ENCODE measurements around the gene THSD1. TPM values are rescaled to one million over a fixed set of nuclear protein-coding genes. Genes with fewer than 3 reads are reported as not detected.
"Not testable (repeated sequence)": the region's sequence is repeated elsewhere in the genome, so short reads cannot be mapped to it uniquely, and the experiment has no call there.

THSD1 gene
- total and polyA plus RNA-seq, 7 experiments from 2014 or later, result 0.12 to 0.54 (median 0.29) TPM

DNA sequence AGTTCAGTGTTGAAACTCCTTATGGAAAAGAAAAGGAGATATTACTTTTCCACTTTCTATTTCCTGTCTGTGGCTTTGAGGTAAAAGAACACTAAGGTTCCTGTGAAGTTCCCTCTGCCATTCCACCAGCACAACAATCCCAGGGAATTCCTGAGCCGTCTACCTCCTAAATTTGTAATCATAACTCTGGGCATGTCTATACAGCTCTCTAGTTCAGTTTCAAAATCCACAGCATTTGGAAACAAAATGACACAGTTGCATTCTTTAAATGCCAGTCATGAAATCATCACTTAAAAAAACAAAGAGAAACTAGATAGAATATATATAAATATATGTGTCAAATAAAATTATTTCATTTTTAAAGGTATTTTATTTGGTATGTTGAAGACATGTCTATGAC is 9.0 kb upstream of the THSD1 start:
- H3K36me3 ChIP-seq (ENCODE audit: control insufficient read depth in 2 of 3, insufficient read depth in 3 of 3, low read length in 3 of 3), result peaks cover 0 to 36% (median 4%) of the 10 kb centered on the region in 3 experiments
- H3K4me3 Mint-ChIP-seq, result no peak overlapping the region
- H3K27ac ChIP-seq (ENCODE audit: low read depth, low read length), result no peak overlapping the region
- DNase-seq (no peak), ATAC-seq (no peak)
- no peak overlapping the region for H3K4me3 ChIP-seq (ENCODE audit: low read length)
- no peaks in the 10 kb centered on the region for H3K9me3 ChIP-seq (ENCODE audit: control insufficient read depth in 2 of 3, low read length in 3 of 3)
- no peaks in the 10 kb centered on the region for H3K9me3 Mint-ChIP-seq
- ChIA-PET POLR2A (no interaction called here), CTCF (no interaction called here)
- H3K27me3 ChIP-seq (ENCODE audit: control insufficient read depth in 2 of 2, insufficient read depth in 2 of 2, low read length in 2 of 2), result no peaks in the 10 kb centered on the region
- intact Hi-C loops (cut with micrococcal nuclease), result loop anchor here in 1 of 2 donors (5.0 kb wide), 1 partner anchor 37 kb away; the partner anchor contains the start of gene VPS36
- no peaks in the 10 kb centered on the region for H3K4me1 ChIP-seq (ENCODE audit: control insufficient read depth in 2 of 2, insufficient read depth in 2 of 2, low read length in 2 of 2)
- peaks cover 0 to 2% (median 0%) of the 10 kb centered on the region in 7 donors for H3K4me1 Mint-ChIP-seq
- peaks cover 13 to 57% (median 28%) of the 10 kb centered on the region in 5 donors for H3K36me3 Mint-ChIP-seq
- H3K27ac Mint-ChIP-seq, result no peak overlapping the region
- H3K27me3 Mint-ChIP-seq, result no peaks in the 10 kb centered on the region

DNA sequence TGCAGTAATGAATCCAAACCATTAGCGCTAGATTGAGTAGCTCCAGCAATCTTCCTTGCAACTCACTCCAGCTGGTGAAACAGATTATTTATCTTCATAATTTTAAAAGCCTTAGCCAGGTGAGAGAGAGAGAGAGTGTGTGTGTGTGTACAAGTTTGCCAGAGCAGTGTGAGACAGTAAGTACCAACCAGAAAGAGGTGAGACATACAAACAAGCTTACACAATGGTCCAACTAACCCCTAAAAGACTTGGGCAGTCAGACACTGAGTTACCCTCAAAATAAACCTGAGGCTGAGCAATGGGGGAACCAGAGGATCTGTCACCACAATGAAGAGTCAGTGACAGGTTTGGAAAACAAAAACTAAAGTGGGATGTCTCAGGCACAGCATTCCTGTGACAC is 8.1 kb upstream of the THSD1 start:
- Mint-ChIP-seq H3K36me3 (peaks cover 10 to 51% (median 22%) of the 10 kb centered on the region in 5 donors), H3K4me3 (no peak overlapping the region), H3K27ac (no peak overlapping the region), H3K4me1 (no peaks in the 10 kb centered on the region), H3K9me3 (no peaks in the 10 kb centered on the region), H3K27me3 (no peaks in the 10 kb centered on the region)
- no peaks in the 10 kb centered on the region for H3K27me3 ChIP-seq (ENCODE audit: control insufficient read depth in 2 of 2, insufficient read depth in 2 of 2, low read length in 2 of 2)
- DNase-seq, result no peak
- H3K9me3 ChIP-seq (ENCODE audit: control insufficient read depth in 2 of 3, low read length in 3 of 3), result no peaks in the 10 kb centered on the region
- no peaks in the 10 kb centered on the region for H3K4me1 ChIP-seq (ENCODE audit: control insufficient read depth in 2 of 2, insufficient read depth in 2 of 2, low read length in 2 of 2)
- ChIA-PET POLR2A (no interaction called here), CTCF (no interaction called here)
- peaks cover 0 to 32% (median 3%) of the 10 kb centered on the region in 3 experiments for H3K36me3 ChIP-seq (ENCODE audit: control insufficient read depth in 2 of 3, insufficient read depth in 3 of 3, low read length in 3 of 3)
- no peak for ATAC-seq
- no peak overlapping the region for H3K4me3 ChIP-seq (ENCODE audit: low read length)
- intact Hi-C loops (cut with micrococcal nuclease), result no loop called here
- no peak overlapping the region for H3K27ac ChIP-seq (ENCODE audit: low read depth, low read length)

DNA sequence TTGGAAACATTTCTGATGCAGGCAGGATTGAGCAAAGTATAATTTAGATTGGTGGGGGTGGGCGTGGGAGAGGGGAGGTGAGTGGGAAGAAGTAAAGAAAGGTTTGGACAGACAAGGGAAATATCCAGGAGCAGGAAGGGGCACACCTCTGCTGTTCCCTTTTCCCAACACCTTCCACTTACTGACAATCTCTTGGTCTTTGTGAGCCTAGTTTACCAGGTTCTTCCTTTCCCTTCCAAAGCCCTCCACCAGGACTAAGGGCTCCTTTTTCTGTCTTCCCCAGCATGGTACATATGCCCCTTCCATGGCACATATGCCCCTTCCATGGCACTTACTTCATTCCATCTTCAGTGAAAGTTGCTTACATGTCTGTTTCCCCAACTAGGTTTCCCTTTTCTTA is 6.2 kb upstream of the THSD1 start:
- H3K9me3 Mint-ChIP-seq, result no peaks in the 10 kb centered on the region
- peaks cover 9 to 42% (median 22%) of the 10 kb centered on the region in 5 donors for H3K36me3 Mint-ChIP-seq
- ChIA-PET POLR2A (no interaction called here), CTCF (no interaction called here)
- Histone ChIP-seq H3K27me3 (ENCODE audit: control insufficient read depth in 2 of 2, insufficient read depth in 2 of 2, low read length in 2 of 2) (no peaks in the 10 kb centered on the region), H3K4me3 (ENCODE audit: low read length) (no peak overlapping the region), H3K27ac (ENCODE audit: low read depth, low read length) (no peak overlapping the region), H3K4me1 (ENCODE audit: control insufficient read depth in 2 of 2, insufficient read depth in 2 of 2, low read length in 2 of 2) (no peaks in the 10 kb centered on the region), H3K9me3 (ENCODE audit: control insufficient read depth in 2 of 3, low read length in 3 of 3) (no peaks in the 10 kb centered on the region), H3K36me3 (ENCODE audit: control insufficient read depth in 2 of 3, insufficient read depth in 3 of 3, low read length in 3 of 3) (peaks cover 0 to 28% (median 0%) of the 10 kb centered on the region in 3 experiments)
- ATAC-seq (no peak), DNase-seq (no peak)
- intact Hi-C loops (cut with micrococcal nuclease), result no loop called here
- H3K27ac Mint-ChIP-seq, result no peak overlapping the region
- peaks cover 0 to 2% (median 0%) of the 10 kb centered on the region in 5 donors for H3K27me3 Mint-ChIP-seq
- H3K4me1 Mint-ChIP-seq, result no peaks in the 10 kb centered on the region
- H3K4me3 Mint-ChIP-seq, result no peak overlapping the region

DNA sequence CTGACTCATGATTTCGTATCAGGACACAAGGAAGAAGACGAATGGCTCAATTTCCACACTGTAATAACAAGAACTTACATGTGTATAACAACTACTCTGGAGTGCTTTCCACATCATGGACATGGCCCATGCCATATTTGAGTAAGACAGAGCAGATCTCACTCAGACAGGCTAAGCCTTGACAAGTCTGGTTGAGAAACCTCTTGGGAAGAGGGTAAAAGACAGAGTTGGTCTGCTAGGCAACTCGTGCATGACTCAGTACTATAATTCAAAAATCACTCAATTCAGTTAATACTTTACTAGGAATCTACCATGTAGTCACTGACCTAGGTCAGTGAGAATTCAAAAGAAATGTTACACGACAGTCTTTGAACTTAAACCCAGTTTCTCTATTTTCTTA is 5.7 kb upstream of the THSD1 start:
- Histone ChIP-seq H3K27ac (ENCODE audit: low read depth, low read length) (no peak overlapping the region), H3K27me3 (ENCODE audit: control insufficient read depth in 2 of 2, insufficient read depth in 2 of 2, low read length in 2 of 2) (no peaks in the 10 kb centered on the region), H3K36me3 (ENCODE audit: control insufficient read depth in 2 of 3, insufficient read depth in 3 of 3, low read length in 3 of 3) (peaks cover 0 to 28% (median 0%) of the 10 kb centered on the region in 3 experiments), H3K4me1 (ENCODE audit: control insufficient read depth in 2 of 2, insufficient read depth in 2 of 2, low read length in 2 of 2) (no peaks in the 10 kb centered on the region), H3K4me3 (ENCODE audit: low read length) (no peak overlapping the region), H3K9me3 (ENCODE audit: control insufficient read depth in 2 of 3, low read length in 3 of 3) (no peaks in the 10 kb centered on the region)
- H3K36me3 Mint-ChIP-seq, result peaks cover 10 to 38% (median 19%) of the 10 kb centered on the region in 5 donors
- no peak overlapping the region for H3K4me3 Mint-ChIP-seq
- H3K27me3 Mint-ChIP-seq, result peaks cover 0 to 3% (median 0%) of the 10 kb centered on the region in 5 donors
- no peak for ATAC-seq
- H3K9me3 Mint-ChIP-seq, result peaks cover 0 to 3% (median 0%) of the 10 kb centered on the region in 11 donors
- POLR2A ChIA-PET, result no interaction called here
- peaks cover 0 to 1% (median 0%) of the 10 kb centered on the region in 7 donors for H3K4me1 Mint-ChIP-seq
- intact Hi-C loops (cut with micrococcal nuclease), result no loop called here
- CTCF ChIA-PET, result no interaction called here
- H3K27ac Mint-ChIP-seq, result no peak overlapping the region
- DNase-seq, result no peak

DNA sequence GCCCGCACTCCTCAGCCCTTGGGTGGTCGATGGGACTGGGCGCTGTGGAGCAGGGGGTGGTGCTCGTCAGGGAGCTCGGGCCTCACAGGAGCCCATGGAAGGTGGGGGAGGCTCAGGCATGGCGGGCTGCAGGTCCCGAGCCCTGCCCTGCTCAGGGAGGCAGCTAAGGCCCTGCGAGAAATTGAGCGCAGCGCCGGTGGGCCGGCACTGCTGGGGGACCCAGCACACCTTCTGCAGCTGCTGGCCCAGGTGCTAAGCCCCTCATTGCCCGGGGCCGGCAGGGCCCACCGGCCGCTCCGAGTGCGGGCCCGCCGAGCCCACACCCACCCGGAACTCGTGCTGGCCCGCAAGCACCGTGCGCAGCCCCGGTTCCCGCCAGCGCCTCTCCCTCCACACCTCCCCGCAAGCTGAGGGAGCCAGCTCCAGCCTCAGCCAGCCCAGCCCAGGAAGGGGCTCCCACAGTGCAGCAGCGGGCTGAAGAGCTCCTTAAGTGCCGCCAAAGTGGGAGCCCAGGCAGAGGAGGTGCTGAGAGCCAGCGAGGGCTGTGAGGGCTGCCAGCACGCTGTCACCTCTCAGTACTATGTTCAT is 2.2 kb upstream of the THSD1 start:
- intact Hi-C loops (cut with micrococcal nuclease), result loop anchor here in 1 of 2 donors (5.0 kb wide), 1 partner anchor 396 kb away; the partner anchor contains the start of genes ALG11 and ATP7B
- H3K9me3 Mint-ChIP-seq, result not testable (repeated sequence)

DNA sequence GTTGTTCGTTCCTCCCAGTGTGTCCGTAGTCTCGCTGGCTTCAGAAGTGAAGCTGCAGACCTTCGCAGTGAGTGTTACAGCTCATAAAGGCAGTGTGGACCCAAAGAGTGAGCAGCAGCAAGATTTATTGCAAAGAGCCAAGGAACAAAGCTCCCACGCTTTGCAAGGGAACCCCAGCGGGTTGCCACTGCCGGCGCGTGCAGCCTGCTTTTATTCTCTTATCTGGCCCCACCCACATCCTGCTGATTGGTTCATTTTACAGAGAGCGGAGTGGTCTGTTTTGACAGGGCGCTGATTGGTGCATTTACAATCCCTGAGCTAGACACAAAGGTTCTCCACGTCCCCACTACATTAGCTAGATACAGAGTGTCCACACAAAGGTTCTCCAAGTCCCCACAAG is 1.5 kb upstream of the THSD1 start:
- H3K27ac Mint-ChIP-seq; H3K27ac ChIP-seq (ENCODE audit: low read depth, low read length); H3K36me3 ChIP-seq (ENCODE audit: control insufficient read depth in 2 of 3, insufficient read depth in 3 of 3, low read length in 3 of 3); CTCF ChIA-PET; DNase-seq; H3K4me3 ChIP-seq (ENCODE audit: low read length); H3K9me3 ChIP-seq (ENCODE audit: control insufficient read depth in 2 of 3, low read length in 3 of 3); POLR2A ChIA-PET; H3K9me3 Mint-ChIP-seq; H3K27me3 ChIP-seq (ENCODE audit: control insufficient read depth in 2 of 2, insufficient read depth in 2 of 2, low read length in 2 of 2); ATAC-seq: not testable (repeated sequence)
- H3K4me1 ChIP-seq (ENCODE audit: control insufficient read depth in 2 of 2, insufficient read depth in 2 of 2, low read length in 2 of 2), result peaks cover 7 to 18% of the 10 kb centered on the region in 2 donors
- Mint-ChIP-seq H3K4me1 (peaks cover 10 to 30% (median 20%) of the 10 kb centered on the region in 7 donors), H3K4me3 (peak overlapping the region in 7 of 10 donors; percentile 21 to 84 (median 42)), H3K27me3 (peaks cover 22 to 34% (median 25%) of the 10 kb centered on the region in 5 donors), H3K36me3 (peaks cover 4 to 12% (median 11%) of the 10 kb centered on the region in 5 donors)
- intact Hi-C loops (cut with micrococcal nuclease), result loop anchor here in 1 of 2 donors (5.0 kb wide), 1 partner anchor 395 kb away; the partner anchor contains the start of genes ALG11 and ATP7B

More for the DNA sequence above, 2.2 kb upstream of the THSD1 start:
- H3K27ac Mint-ChIP-seq; POLR2A ChIA-PET; H3K27me3 ChIP-seq (ENCODE audit: control insufficient read depth in 2 of 2, insufficient read depth in 2 of 2, low read length in 2 of 2); ATAC-seq; CTCF ChIA-PET; H3K36me3 ChIP-seq (ENCODE audit: control insufficient read depth in 2 of 3, insufficient read depth in 3 of 3, low read length in 3 of 3); DNase-seq; H3K9me3 ChIP-seq (ENCODE audit: control insufficient read depth in 2 of 3, low read length in 3 of 3); H3K27ac ChIP-seq (ENCODE audit: low read depth, low read length); H3K4me3 ChIP-seq (ENCODE audit: low read length); H3K4me3 Mint-ChIP-seq: not testable (repeated sequence)
- peaks cover 7 to 18% of the 10 kb centered on the region in 2 donors for H3K4me1 ChIP-seq (ENCODE audit: control insufficient read depth in 2 of 2, insufficient read depth in 2 of 2, low read length in 2 of 2)
- H3K36me3 Mint-ChIP-seq, result peaks cover 4 to 16% (median 12%) of the 10 kb centered on the region in 5 donors
- H3K4me1 Mint-ChIP-seq, result peaks cover 10 to 27% (median 20%) of the 10 kb centered on the region in 7 donors
- peaks cover 15 to 28% (median 18%) of the 10 kb centered on the region in 5 donors for H3K27me3 Mint-ChIP-seq

DNA sequence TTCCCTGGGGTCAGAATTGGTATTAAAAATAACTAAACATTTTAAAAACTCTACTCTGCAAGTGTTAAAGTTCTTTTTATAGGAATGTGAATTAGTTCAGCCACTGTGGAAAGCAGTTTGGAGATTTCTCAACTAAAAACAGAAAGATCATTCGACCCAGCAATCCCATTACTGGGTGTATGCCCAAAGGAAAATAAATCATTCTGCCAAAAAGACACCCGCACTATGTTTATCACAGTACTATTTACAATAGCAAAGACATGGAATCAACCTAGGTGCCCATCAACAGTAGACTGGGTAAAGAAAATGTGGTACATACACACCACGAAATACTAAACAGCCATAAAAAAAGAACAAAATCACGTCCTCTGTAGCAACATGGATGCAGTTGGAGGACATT is 657 bp upstream of the THSD1 start:
- H3K4me1 Mint-ChIP-seq, result peaks cover 10 to 30% (median 20%) of the 10 kb centered on the region in 7 donors
- no peak overlapping the region for H3K4me3 ChIP-seq (ENCODE audit: low read length)
- peaks cover 26 to 39% (median 31%) of the 10 kb centered on the region in 5 donors for H3K27me3 Mint-ChIP-seq
- no peaks in the 10 kb centered on the region for H3K27me3 ChIP-seq (ENCODE audit: control insufficient read depth in 2 of 2, insufficient read depth in 2 of 2, low read length in 2 of 2)
- H3K4me3 Mint-ChIP-seq, result peak overlapping the region in 9 of 10 donors; percentile 12 to 84 (median 55)
- DNase-seq, result no peak
- no peaks in the 10 kb centered on the region for H3K9me3 ChIP-seq (ENCODE audit: control insufficient read depth in 2 of 3, low read length in 3 of 3)
- CTCF ChIA-PET, result no interaction called here
- H3K9me3 Mint-ChIP-seq, result peaks cover 0 to 3% (median 0%) of the 10 kb centered on the region in 11 donors
- no peaks in the 10 kb centered on the region for H3K36me3 ChIP-seq (ENCODE audit: control insufficient read depth in 2 of 3, insufficient read depth in 3 of 3, low read length in 3 of 3)
- H3K36me3 Mint-ChIP-seq, result peaks cover 0 to 6% (median 4%) of the 10 kb centered on the region in 5 donors
- no peak overlapping the region for H3K27ac ChIP-seq (ENCODE audit: low read depth, low read length)
- POLR2A ChIA-PET, result no interaction called here
- no peak for ATAC-seq
- H3K27ac Mint-ChIP-seq, result no peak overlapping the region
- H3K4me1 ChIP-seq (ENCODE audit: control insufficient read depth in 2 of 2, insufficient read depth in 2 of 2, low read length in 2 of 2), result peaks cover 7 to 18% of the 10 kb centered on the region in 2 donors
- intact Hi-C loops (cut with micrococcal nuclease), result loop anchor here in 1 of 2 donors (5.0 kb wide), 1 partner anchor 394 kb away; the partner anchor contains the start of genes ALG11 and ATP7B

Measured in naive thymus-derived CD4-positive, alpha-beta T cell (primary cell).